Osteoblast (primary cell): ENCODE results near the gene TINAG. TPM values are rescaled to one million over a fixed set of nuclear protein-coding genes. Genes with fewer than 3 reads are reported as not detected.
A peak's percentile ranks its signal among the peaks of the same experiment; 100 is the strongest.

Source experiments
- DNase-seq: peaks from one replicate; pipeline ENCODE4 v3.0.0; 2011; ENCODE audit warnings: low spot score, mixed read lengths; ENCODE audit not compliant: insufficient read length; ENCODE audit errors: missing footprints
- H2AFZ ChIP-seq: 2 replicates; pipeline ENCODE4 v1.6.0; 2011; ENCODE audit warnings: mild to moderate bottlenecking, low read length
- H3K27ac ChIP-seq: 2 replicates; pipeline ENCODE4 v1.5.1; 2011; ENCODE audit warnings: mild to moderate bottlenecking, low read depth, low read length, moderate library complexity
- H3K27me3 ChIP-seq: 2 replicates; pipeline ENCODE4 v1.6.0; 2012; ENCODE audit warnings: mild to moderate bottlenecking, control low read depth, inconsistent platforms, low read length, moderate library complexity; ENCODE audit not compliant: insufficient read depth
- H3K36me3 ChIP-seq: 2 replicates; pipeline ENCODE4 v1.5.1; 2011; ENCODE audit warnings: mild to moderate bottlenecking, low read length, control low read depth, moderate library complexity; ENCODE audit not compliant: insufficient read depth
- H3K4me1 ChIP-seq: 2 replicates; pipeline ENCODE4 v1.5.1; 2011; ENCODE audit warnings: mild to moderate bottlenecking, low read length, control low read depth, moderate library complexity; ENCODE audit not compliant: insufficient read depth
- H3K4me2 ChIP-seq: 2 replicates; pipeline ENCODE4 v1.6.0; 2011; ENCODE audit warnings: mild to moderate bottlenecking, low read length; ENCODE audit not compliant: insufficient read depth
- H3K4me3 ChIP-seq: fragments of 200-600 bp; sonication (generic); 3 replicates; pipeline ENCODE4 v1.5.1; 2012; ENCODE audit warnings: mild to moderate bottlenecking, low read length, inconsistent platforms; ENCODE audit not compliant: insufficient read depth
- H3K79me2 ChIP-seq: 2 replicates; pipeline ENCODE4 v1.6.0; 2012; ENCODE audit warnings: mild to moderate bottlenecking, low read length, control low read depth, inconsistent platforms; ENCODE audit not compliant: insufficient read depth
- H3K9me3 ChIP-seq: 2 replicates; pipeline ENCODE4 v1.5.1; 2011; ENCODE audit warnings: low read depth, low read length, control low read depth
- H4K20me1 ChIP-seq: 2 replicates; pipeline ENCODE4 v1.6.0; 2012; ENCODE audit warnings: mild to moderate bottlenecking, low read length, control low read depth; ENCODE audit not compliant: insufficient read depth
- CTCF ChIP-seq: IDR thresholded peaks from 2 replicates; pipeline ENCODE4 v1.5.1; 2011; ENCODE audit warnings: mild to moderate bottlenecking, low read depth, low read length, moderate library complexity; ENCODE audit errors: extremely low read depth
- total RNA-seq: library from RNA; depleted of rRNA; stranded (reverse); fragments of >200 nt; gene quantifications from 2 replicates; pipeline ENCODE4 v1.2.3, GENCODE V29; 2012

TINAG gene
- total RNA-seq, 1 donor, result not detected

GRCh38 chr6:54264581-54265272 lies 43.5 kb upstream of the TINAG start:
- Histone ChIP-seq H3K4me1 (no peaks in the 10 kb centered on the region), H2AFZ (no peak overlapping the region), H3K27ac (no peak overlapping the region), H3K4me3 (no peak overlapping the region), H3K79me2 (no peaks in the 10 kb centered on the region), H4K20me1 (no peaks in the 10 kb centered on the region), H3K9me3 (no peaks in the 10 kb centered on the region), H3K27me3 (no peaks in the 10 kb centered on the region), H3K36me3 (no peaks in the 10 kb centered on the region), H3K4me2 (no peak overlapping the region)
- no peak for TF ChIP-seq CTCF
- DNase-seq, result no peak

- Histone ChIP-seq H4K20me1 (no peaks in the 10 kb centered on the region), H3K9me3 (no peaks in the 10 kb centered on the region), H3K4me3 (no peak overlapping the region), H3K36me3 (no peaks in the 10 kb centered on the region), H3K27ac (no peak overlapping the region), H3K27me3 (no peaks in the 10 kb centered on the region), H2AFZ (no peak overlapping the region), H3K4me2 (no peak overlapping the region), H3K79me2 (no peaks in the 10 kb centered on the region), H3K4me1 (no peaks in the 10 kb centered on the region)
- TF ChIP-seq CTCF, result no peak
- no peak for DNase-seq
These were observed 41.8 kb upstream of the TINAG start for GRCh38 chr6:54266400-54266923.

- no peaks in the 10 kb centered on the region for H3K36me3 ChIP-seq
- no peaks in the 10 kb centered on the region for H3K27me3 ChIP-seq
- peak; percentile 60 for TF ChIP-seq CTCF
- no peaks in the 10 kb centered on the region for H3K4me1 ChIP-seq
- no peaks in the 10 kb centered on the region for H3K79me2 ChIP-seq
- H3K27ac ChIP-seq, result no peak overlapping the region
- H3K9me3 ChIP-seq, result no peaks in the 10 kb centered on the region
- no peak for DNase-seq
- no peaks in the 10 kb centered on the region for H4K20me1 ChIP-seq
- no peak overlapping the region for H3K4me3 ChIP-seq
- H2AFZ ChIP-seq, result no peak overlapping the region
- no peak overlapping the region for H3K4me2 ChIP-seq
These were observed 40.4 kb upstream of the TINAG start for GRCh38 chr6:54267798-54268197.

GRCh38 chr6:54273214-54273820 lies 34.9 kb upstream of the TINAG start:
- H3K36me3 ChIP-seq, result no peaks in the 10 kb centered on the region
- H3K27me3 ChIP-seq, result no peaks in the 10 kb centered on the region
- no peaks in the 10 kb centered on the region for H4K20me1 ChIP-seq
- H3K4me1 ChIP-seq, result no peaks in the 10 kb centered on the region
- no peaks in the 10 kb centered on the region for H3K79me2 ChIP-seq
- no peak for TF ChIP-seq CTCF
- no peaks in the 10 kb centered on the region for H3K9me3 ChIP-seq
- H3K4me3 ChIP-seq, result no peak overlapping the region
- no peak overlapping the region for H2AFZ ChIP-seq
- H3K4me2 ChIP-seq, result no peak overlapping the region
- H3K27ac ChIP-seq, result no peak overlapping the region
- DNase-seq, result no peak
